IMR-90 (cell line): ENCODE data around the gene SLCO1B1. TPM values are rescaled to one million over a fixed set of nuclear protein-coding genes. Genes with fewer than 3 reads are reported as not detected.

Source experiments
- ATAC-seq: fragments of 200-7000 bp; cut with Tn5 transposase; 2 replicates; pipeline ENCODE4 v1.9.1; 2020; ENCODE audit warnings: low read depth, mild to moderate bottlenecking, moderate library complexity
- BruUV-seq: library from RNA; stranded (reverse); fragments of 400-500 nt; replicated peaks from 2 replicates; lab custom pipeline; 2021; lab: Mats Ljungman, UMichigan
- CTCF ChIA-PET: fragments of 300-600 bp; formaldehyde crosslinking; extraction: SDS; loops from one replicate; lab custom pipeline; 2021; ENCODE audit warnings: antibody characterized with exemption; lab: Yijun Ruan, JAX
- POLR2A ChIA-PET: fragments of 300-600 bp; sonication (Branson Sonifier 250); formaldehyde crosslinking; loops from one replicate; lab custom pipeline; 2022; ENCODE audit warnings: antibody characterized with exemption; ENCODE audit not compliant: unreplicated experiment; lab: Charles Lee
- DNase-seq: peaks from one replicate; pipeline ENCODE4 v3.0.0; 2013
- H2AFZ ChIP-seq: replicated peaks from 2 replicates; pipeline ENCODE3; 2013; ENCODE audit warnings: low read length, mild to moderate bottlenecking; ENCODE audit not compliant: poor library complexity
- H2AK5ac ChIP-seq: 2 replicates; pipeline ENCODE4 v1.6.1; 2013; ENCODE audit warnings: low read depth, low read length, inconsistent platforms
- H2AK9ac ChIP-seq: replicated peaks from 2 replicates; pipeline ENCODE3; 2013; ENCODE audit warnings: mild to moderate bottlenecking, low read depth, low read length, moderate library complexity; ENCODE audit not compliant: poor library complexity
- H2BK120ac ChIP-seq: 2 replicates; pipeline ENCODE4 v1.6.1; 2013; ENCODE audit warnings: low read depth, low read length, inconsistent platforms
- H2BK15ac ChIP-seq: 3 replicates; pipeline ENCODE4 v1.6.1; 2013; ENCODE audit warnings: low read depth, low read length, inconsistent platforms
- H2BK20ac ChIP-seq: 2 replicates; pipeline ENCODE4 v1.6.1; 2013; ENCODE audit warnings: low read depth, mild to moderate bottlenecking, inconsistent platforms, low read length, moderate library complexity
- H2BK5ac ChIP-seq: 2 replicates; pipeline ENCODE4 v1.6.1; 2013; ENCODE audit warnings: mild to moderate bottlenecking, low read depth, low read length, inconsistent platforms; ENCODE audit not compliant: poor library complexity, severe bottlenecking
- H3K14ac ChIP-seq: replicated peaks from 2 replicates; pipeline ENCODE4 v1.6.1; 2013; ENCODE audit warnings: low read depth, low read length, inconsistent platforms
- H3K18ac ChIP-seq: 2 replicates; pipeline ENCODE4 v1.6.1; 2013; ENCODE audit warnings: low read depth, low read length, control low read depth
- H3K23ac ChIP-seq: 2 replicates; pipeline ENCODE4 v1.6.1; 2013; ENCODE audit warnings: low read depth, low read length, inconsistent platforms
- H3K27ac ChIP-seq: 2 replicates; pipeline ENCODE4 v1.5.1; 2013; ENCODE audit warnings: mild to moderate bottlenecking, control low read depth, low read length; ENCODE audit not compliant: insufficient read depth
- H3K27me3 ChIP-seq: 2 replicates; pipeline ENCODE4 v1.6.1; 2013; ENCODE audit warnings: low read length; ENCODE audit not compliant: control insufficient read depth, insufficient read depth
- H3K36me3 ChIP-seq: 2 replicates; pipeline ENCODE4 v1.6.1; 2013; ENCODE audit warnings: low read length, mixed read lengths; ENCODE audit not compliant: control insufficient read depth, insufficient read depth
- H3K4ac ChIP-seq: 2 replicates; pipeline ENCODE4 v1.6.1; 2013; ENCODE audit warnings: low read depth, low read length, inconsistent platforms
- H3K4me1 ChIP-seq: 2 replicates; pipeline ENCODE4 v1.6.1; 2013; ENCODE audit warnings: low read length, mixed read lengths; ENCODE audit not compliant: control insufficient read depth, insufficient read depth
- H3K4me2 ChIP-seq: 2 replicates; pipeline ENCODE4 v1.6.1; 2013; ENCODE audit warnings: low read depth, mild to moderate bottlenecking, control low read depth, low read length, moderate library complexity
- H3K4me3 ChIP-seq: 2 replicates; pipeline ENCODE4 v1.5.1; 2013; ENCODE audit warnings: low read depth, mild to moderate bottlenecking, control low read depth, low read length, moderate library complexity; ENCODE audit not compliant: insufficient read depth
- H3K56ac ChIP-seq: 2 replicates; pipeline ENCODE4 v1.6.1; 2013; ENCODE audit warnings: low read length, inconsistent platforms; ENCODE audit not compliant: insufficient read depth; ENCODE audit errors: extremely low read depth
- H3K79me1 ChIP-seq, 2 experiments: 2 replicates each; pipeline ENCODE4 v1.6.1; 2013; ENCODE audit warnings: low read length in 2 of 2, inconsistent platforms in 1 of 2, low read depth in 1 of 2
- H3K9ac ChIP-seq: 2 replicates; pipeline ENCODE4 v1.6.1; 2013; ENCODE audit warnings: low read depth, low read length, control low read depth
- H3K9me1 ChIP-seq: 2 replicates; pipeline ENCODE4 v1.6.1; 2013; ENCODE audit warnings: low read length, inconsistent platforms; ENCODE audit not compliant: insufficient read depth
- H3K9me3 ChIP-seq: 2 replicates; pipeline ENCODE4 v1.6.1; 2013; ENCODE audit warnings: low read length; ENCODE audit not compliant: control insufficient read depth, insufficient read depth
- H4K20me1 ChIP-seq: 2 replicates; pipeline ENCODE4 v1.6.1; 2013; ENCODE audit warnings: low read length, inconsistent platforms; ENCODE audit not compliant: insufficient read depth
- H4K5ac ChIP-seq: 2 replicates; pipeline ENCODE4 v1.6.1; 2013; ENCODE audit warnings: mild to moderate bottlenecking, low read depth, low read length, control low read depth
- H4K8ac ChIP-seq, 2 experiments: 2 replicates each; pipeline ENCODE4 v1.6.1; 2013; ENCODE audit warnings: low read depth in 2 of 2, low read length in 2 of 2, control low read depth in 1 of 2, inconsistent platforms in 1 of 2
- H4K91ac ChIP-seq: 2 replicates; pipeline ENCODE4 v1.6.1; 2013; ENCODE audit warnings: low read depth, low read length, inconsistent platforms; ENCODE audit not compliant: insufficient read depth
- MAZ ChIP-seq: IDR thresholded peaks from 2 replicates; pipeline ENCODE4 v1.6.1; 2012; ENCODE audit warnings: low read depth, mild to moderate bottlenecking, low read length, improper control_type of control experiment, moderate library complexity, borderline replicate concordance
- NFE2L2 ChIP-seq: fragments of 150-350 bp; IDR thresholded peaks from 2 replicates; pipeline ENCODE4 v1.6.1; 2016; ENCODE audit warnings: low read depth, mild to moderate bottlenecking, low read length
- RAD21 ChIP-seq: IDR thresholded peaks from 2 replicates; pipeline ENCODE4 v1.6.1; 2012; ENCODE audit warnings: low read length, improper control_type of control experiment
- SMC3 ChIP-seq: fragments of 150-350 bp; IDR thresholded peaks from 2 replicates; pipeline ENCODE4 v1.6.1; 2016; ENCODE audit warnings: low read depth, mild to moderate bottlenecking, antibody characterized with exemption, low read length, moderate library complexity
- USF2 ChIP-seq: fragments of 150-350 bp; IDR thresholded peaks from 2 replicates; pipeline ENCODE4 v1.6.1; 2017; ENCODE audit warnings: mild to moderate bottlenecking, antibody characterized with exemption, low read length, low read depth
- dilution Hi-C: fragments of 300-500 bp; cut with HindIII; formaldehyde crosslinking; loops from one replicate; pipeline ENCODE4 v1.14.3; 2018; ENCODE audit warnings: low sequenced_read_pairs; ENCODE audit not compliant: unreplicated experiment
- in situ Hi-C: fragments of 300-500 bp; cut with MboI; formaldehyde crosslinking; loops from 3 replicates; pipeline ENCODE4 v1.14.3; 2019; ENCODE audit warnings: low sequenced_read_pairs, inconsistent platforms, mixed read lengths
- intact Hi-C: fragments of 100-400 bp; cut with micrococcal nuclease; formaldehyde crosslinking; loops from 2 replicates; pipeline ENCODE4 v1.10.0; 2022
- polyA plus RNA-seq, 3 experiments: library from polyadenylated mRNA; depleted of rRNA; stranded (reverse); fragments of >200 nt; gene quantifications; 2 replicates each; pipeline ENCODE4 v1.2.3, GENCODE V29; 2012; ENCODE audit warnings: low replicate concordance in 1 of 3
- total RNA-seq: library from RNA; depleted of rRNA; stranded (reverse); fragments of >200 nt; gene quantifications from 2 replicates; pipeline ENCODE4 v1.2.3, GENCODE V29; 2012

The SLCO1B1 gene
- total and polyA plus RNA-seq, 2 of the 4 experiments (the other 2 are of a cell fraction) = not detected

GRCh38 chr12:21221778-21222177 lies 90.8 kb downstream of the SLCO1B1 start:
- CTCF ChIA-PET = no interaction called here
- dilution Hi-C loops = no loop called here
- Histone ChIP-seq H4K5ac (no peak overlapping the region), H3K27me3 (no peaks in the 10 kb centered on the region), H4K20me1 (no peaks in the 10 kb centered on the region), H3K4ac (no peak overlapping the region), H2BK20ac (no peak overlapping the region), H2BK120ac (no peak overlapping the region), H4K91ac (no peak overlapping the region), H3K4me1 (no peaks in the 10 kb centered on the region), H3K14ac (no peak overlapping the region), H2AK5ac (no peak overlapping the region), H3K9me3 (no peaks in the 10 kb centered on the region), H3K9me1 (no peaks in the 10 kb centered on the region), H3K23ac (no peak overlapping the region), H3K4me3 (no peak overlapping the region), H3K27ac (no peak overlapping the region), H4K8ac (no peak overlapping the region), H2BK5ac (no peak overlapping the region), H2AK9ac (no peak overlapping the region), H3K36me3 (no peaks in the 10 kb centered on the region), H2BK15ac (no peak overlapping the region), H3K56ac (no peak overlapping the region), H3K79me1 (no peaks in the 10 kb centered on the region), H3K18ac (no peak overlapping the region), H3K9ac (no peak overlapping the region), H2AFZ (no peak overlapping the region), H3K4me2 (no peak overlapping the region)
- BruUV-seq = no TSS peak
- in situ Hi-C loops = no loop called here
- TF ChIP-seq MAZ = no peak
- TF ChIP-seq SMC3 = no peak
- TF ChIP-seq RAD21 = no peak
- TF ChIP-seq NFE2L2 = no peak
- no peak for TF ChIP-seq USF2
- no peak for DNase-seq
- ATAC-seq = no peak
- intact Hi-C loops = no loop called here
- POLR2A ChIA-PET = no interaction called here
